Peyer's patch (tissue), 4 donors: ENCODE results near the gene LMBR1.

Experiments
- CTCF ChIP-seq, 6 experiments: fragments of 450-650 bp in 4 of 6; fragments of 200-600 bp in 2 of 6; sonication (generic) in 1 of 6; IDR thresholded peaks; one replicate each; pipeline ENCODE4 v1.5.1; 2017 to 2019; ENCODE audit warnings: antibody characterized with exemption in 6 of 6, mild to moderate bottlenecking in 3 of 6, moderate library complexity in 1 of 6
- POLR2A ChIP-seq, 2 donors: fragments of 450-650 bp; IDR thresholded peaks; one replicate each; pipeline ENCODE4 v1.5.1; 2017; ENCODE audit warnings: antibody characterized with exemption in 2 of 2, mild to moderate bottlenecking in 2 of 2, moderate library complexity in 2 of 2

DNA sequence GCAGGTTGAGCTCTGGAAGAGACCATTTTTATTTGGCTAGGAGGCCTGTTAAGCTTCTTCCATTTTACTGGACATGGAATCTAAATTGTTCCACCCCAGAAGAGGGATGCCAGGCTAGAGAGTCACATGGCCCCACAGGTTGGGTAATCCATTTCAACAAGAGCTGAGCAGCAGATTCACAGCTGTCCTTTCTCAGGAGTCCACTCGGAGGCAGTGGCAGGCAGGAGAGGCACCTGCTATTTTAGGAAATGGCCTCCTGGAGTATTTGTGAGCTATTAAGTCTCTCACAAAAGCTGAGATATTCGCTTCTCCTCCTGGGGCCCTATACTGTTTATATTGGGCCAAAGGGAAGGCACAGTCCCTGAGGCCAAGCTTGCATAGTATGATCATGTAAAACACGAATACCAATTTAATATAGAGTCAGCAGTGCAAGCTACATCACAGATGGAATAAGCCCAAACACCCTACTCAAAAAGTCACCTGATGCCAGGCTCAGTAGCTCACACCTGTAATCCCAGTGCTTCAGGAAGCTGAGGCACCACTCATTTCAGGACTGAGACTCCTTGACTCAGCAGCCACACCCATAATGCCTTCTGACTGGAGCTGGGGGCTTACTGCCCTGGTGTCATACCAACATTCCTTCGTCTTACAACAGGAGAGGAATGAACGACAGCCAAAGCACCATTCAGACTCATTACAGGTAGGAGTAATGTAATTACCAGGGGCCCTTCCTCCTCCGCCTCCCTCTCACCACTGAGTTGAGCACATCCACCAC is 124.1 kb downstream of the LMBR1 start:
- no peak for TF ChIP-seq CTCF (IDR thresholded peaks at IDR 0.05)
- no peak for TF ChIP-seq POLR2A (IDR thresholded peaks at IDR 0.05)
